Activated CD4-positive, alpha-beta T cell treated with anti-CD3 and anti-CD28 coated beads, Interleukin-2, amount 50 U/mL, for 1 hour (primary cell): ENCODE data around the gene SERPINI2.
"Not testable (repeated sequence)": the region's sequence is repeated elsewhere in the genome, so short reads cannot be mapped to it uniquely, and the experiment has no call there.

Source experiments
- DNase-seq: peaks from one replicate; pipeline ENCODE4 v3.0.0-alpha.2; 2020

The SERPINI2 gene

DNA sequence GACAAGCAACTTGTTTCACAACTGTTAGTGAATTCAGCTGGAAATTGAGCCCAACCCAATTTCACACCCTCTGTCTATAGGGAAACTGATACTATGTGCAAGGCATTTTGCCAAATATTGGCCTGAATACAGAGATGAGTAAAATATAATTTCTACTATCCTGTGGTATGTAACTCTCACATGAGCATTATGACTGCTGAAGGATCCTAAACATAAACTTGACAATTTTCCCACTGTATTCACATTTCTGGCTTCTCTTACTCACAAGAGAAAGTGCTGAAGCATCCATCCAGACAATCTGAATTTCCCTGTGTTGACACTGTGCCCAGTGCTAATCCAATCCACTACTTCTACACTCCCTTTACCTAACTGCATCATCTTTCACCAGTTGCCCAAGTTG, 28.4 kb downstream of the SERPINI2 start:
- DNase-seq: no peak

DNA sequence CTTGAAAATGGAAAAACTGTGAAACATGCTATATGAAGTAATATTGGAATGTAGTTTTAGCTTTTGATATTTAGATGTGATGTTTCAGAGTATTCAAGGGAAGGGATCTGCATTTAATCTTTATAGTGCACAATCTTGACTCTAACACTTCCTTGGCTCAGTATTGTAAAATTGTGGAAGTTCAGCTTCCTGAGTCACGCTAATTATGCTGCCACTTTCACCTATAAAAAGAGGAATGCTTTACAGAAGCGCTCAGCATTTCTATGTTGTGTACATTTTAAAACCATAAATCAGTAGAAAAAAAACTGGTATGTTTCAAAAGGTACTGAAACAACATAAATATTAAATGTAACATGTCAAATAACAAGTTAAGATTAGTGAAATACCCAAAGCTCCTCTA, 32.6 kb downstream of the SERPINI2 start:
- DNase-seq: no peak

DNA sequence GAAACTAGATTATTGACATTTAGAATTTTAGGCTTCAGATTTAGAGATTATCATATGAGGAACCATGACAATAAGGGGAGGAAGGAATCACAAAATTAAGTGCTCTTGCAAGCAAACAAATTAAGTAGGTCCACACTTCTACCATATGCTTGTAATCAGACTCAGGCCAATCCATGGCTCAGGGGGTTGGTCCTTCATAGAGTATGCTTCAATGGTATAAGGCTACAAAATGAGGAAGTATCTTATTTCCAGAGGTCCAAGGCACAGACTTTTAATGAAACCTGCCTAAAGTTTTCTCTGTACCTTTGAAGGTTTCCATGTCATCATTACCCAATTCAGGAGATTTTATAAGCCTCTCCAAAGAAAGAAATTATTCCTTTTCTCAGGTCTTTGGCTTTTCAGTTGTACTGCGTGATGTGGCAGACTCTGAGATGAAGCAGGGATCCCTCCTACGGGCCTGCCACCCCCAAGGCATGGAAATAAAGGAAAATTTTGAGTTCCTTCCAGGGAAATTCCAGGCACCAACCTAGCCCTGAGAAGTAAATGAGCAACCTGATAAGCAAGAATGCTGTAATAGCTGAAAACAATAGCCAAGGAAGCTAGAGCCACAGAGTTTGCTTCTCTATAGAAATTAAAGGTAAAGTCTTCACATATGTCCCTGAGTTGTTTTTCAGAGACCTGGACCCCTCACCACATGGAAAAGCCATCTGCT, 36.3 kb downstream of the SERPINI2 start:
- no peak for DNase-seq

DNA sequence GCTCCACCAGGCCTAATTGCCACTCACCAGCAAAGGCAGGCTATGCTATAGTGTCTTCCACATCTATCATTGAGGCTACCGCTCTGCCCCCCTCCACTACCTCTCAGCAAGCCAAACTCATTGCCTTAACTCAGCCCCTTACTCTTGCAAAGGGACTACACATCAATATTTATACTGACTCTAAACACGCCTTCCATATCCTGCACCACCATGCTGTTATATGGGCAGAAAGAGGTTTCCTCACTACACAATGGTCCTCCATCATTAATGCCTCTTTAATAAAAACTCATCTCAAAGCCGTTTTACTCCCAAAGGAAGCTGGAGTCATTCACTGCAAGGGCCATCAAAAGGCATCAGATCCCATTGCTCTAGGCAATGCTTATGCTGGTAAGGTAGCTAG, 46.9 kb downstream of the SERPINI2 start:
- not testable (repeated sequence) for DNase-seq

DNA sequence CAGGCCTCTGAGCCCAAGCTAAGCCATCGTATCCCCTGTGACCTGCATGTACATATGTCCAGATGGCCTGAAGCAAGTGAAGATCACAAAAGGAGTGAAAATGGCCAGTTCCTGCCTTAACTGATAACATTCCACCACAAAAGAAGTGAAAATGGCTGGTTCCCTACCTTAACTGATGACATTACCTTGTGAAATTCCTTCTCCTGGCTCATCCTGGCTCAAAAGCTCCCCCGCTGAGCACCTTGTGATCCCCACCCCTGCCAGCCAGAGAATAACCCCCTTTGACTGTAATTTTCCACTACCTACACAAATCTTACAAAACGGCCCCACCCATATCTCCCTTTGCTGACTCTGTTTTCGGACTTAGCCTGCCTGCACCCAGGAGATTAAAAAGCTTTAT, 51.4 kb downstream of the SERPINI2 start:
- DNase-seq: not testable (repeated sequence)

DNA sequence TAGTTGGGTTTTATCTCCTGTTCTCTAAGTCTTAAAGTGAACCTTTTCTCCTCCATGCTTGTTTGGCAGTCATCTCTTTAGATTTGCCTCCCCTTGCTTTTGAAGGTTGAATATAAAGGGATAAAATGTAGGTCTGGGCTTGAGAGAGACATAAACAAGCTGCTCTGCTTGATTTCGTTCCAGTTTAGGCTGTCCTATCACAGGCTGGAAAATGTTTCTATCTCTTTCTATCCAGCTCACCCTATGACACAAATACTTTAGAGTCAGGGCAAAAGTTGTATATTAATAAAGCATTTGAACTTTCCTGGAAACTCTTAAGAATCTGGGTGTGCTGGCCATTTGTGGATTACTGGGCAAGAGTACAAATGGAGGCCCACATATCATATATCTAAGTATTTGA, 64.2 kb downstream of the SERPINI2 start:
- DNase-seq: no peak

DNA sequence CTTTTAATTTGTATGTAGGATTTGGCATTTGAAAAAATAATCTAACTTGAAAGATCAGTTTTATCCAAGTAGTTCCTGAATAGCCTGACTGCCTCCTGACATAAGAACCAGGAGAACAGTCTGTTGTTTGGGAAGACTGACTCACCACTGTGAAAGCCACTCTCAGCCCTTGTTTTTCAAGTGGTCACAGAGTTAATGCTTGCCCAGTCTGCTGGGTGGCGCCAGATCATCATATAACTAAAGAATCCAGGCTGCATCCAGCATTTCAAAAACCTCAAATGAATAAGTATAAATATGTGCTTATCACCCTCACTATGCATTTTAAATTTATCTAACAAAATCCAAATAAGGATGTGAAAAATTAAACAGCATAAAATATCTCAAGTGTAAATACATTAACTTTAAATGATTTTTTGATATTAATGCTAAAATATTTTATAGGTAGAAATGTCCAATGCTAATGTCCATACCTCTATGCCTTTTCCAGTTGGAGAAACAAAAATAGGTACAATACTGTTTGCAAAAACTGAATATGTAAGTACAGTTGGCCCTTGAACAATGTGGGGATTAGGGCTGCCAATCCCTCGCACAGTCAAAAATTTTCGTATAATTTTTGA, 66.9 kb downstream of the SERPINI2 start:
- DNase-seq: no peak

DNA sequence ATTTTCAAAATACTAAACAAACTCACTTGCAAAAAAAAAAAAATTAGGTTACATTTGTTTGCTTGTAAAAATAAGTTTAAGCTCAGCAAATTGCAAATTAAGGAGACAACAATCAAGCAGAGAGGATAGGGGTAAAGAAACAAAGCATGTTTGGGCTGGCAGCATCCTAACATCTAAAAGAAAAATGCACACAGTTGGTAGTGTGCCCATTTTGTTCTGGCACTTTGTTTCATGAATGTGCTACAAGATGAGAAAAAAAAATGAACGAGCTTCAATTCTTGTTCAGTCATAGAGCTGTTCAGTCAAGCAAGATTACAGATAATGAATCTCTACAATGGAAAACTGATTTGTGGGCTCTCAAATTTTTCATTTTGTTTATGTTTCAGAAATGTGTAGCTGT, 76.0 kb downstream of the SERPINI2 start:
- DNase-seq: no peak

DNA sequence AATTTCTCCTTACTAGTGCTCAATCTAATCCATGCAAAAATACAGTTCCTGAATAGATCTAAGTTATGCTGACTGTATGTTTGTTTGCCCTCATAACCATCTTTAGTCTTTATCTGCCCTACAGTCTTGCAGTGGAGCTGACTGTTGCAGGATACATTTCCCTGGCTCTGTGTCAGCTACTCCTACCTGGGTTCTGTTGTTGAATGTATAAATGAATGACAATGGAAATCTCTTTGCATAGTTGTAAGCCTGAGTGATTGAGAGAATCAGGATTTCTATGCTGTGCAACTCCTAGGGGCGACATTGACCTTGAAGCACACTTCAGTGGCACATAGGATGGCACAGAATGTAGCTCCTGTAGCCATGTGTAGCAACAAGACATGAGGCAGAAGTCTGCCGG, 77.8 kb downstream of the SERPINI2 start:
- no peak for DNase-seq

DNA sequence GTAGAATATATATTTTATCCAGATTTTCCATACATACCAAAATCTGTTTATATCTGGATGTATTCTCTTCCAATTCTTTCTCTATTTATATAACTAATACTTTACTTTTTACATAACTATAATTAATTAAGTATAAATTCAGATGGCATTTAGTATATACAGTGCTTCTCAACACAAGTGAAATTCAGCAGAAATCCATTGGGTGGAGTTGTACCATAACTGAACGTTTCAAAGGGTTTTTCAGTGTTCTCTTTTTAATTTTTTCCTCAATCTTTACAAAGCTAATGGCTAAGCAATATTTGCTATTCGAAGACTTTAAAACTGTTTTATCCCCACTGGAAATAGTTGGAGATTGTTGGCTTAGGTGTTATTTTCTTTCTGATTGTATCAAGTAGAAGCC, 79.8 kb downstream of the SERPINI2 start:
- DNase-seq: no peak
